ENCODE results near the gene IMMP1L.

The IMMP1L gene

GRCh38 chr11:31433851-31434250 lies 75.6 kb downstream of the IMMP1L start:
- DNase-seq: no peak
- TF ChIP-seq CTCF (IDR thresholded peaks at IDR 0.05; ENCODE audit: low read length) (no peak), EZH2 (optimal IDR thresholded peaks at IDR 0.05; ENCODE audit: low read depth, low read length) (no peak), EZH2phosphoT487 (IDR thresholded peaks at IDR 0.05; ENCODE audit: low read length) (no peak)
- Histone ChIP-seq H3K27me3 (replicated peaks; ENCODE audit: insufficient read depth, low read length) (no peaks in the 10 kb centered on the region), H3F3A (ENCODE audit: insufficient read depth, low read length) (no peaks in the 10 kb centered on the region), H3K9me3 (replicated peaks; ENCODE audit: insufficient read depth, low read length) (no peaks in the 10 kb centered on the region), H3K4me1 (ENCODE audit: low read length) (no peaks in the 10 kb centered on the region), H3K9me2 (replicated peaks; ENCODE audit: insufficient read depth, low read length) (no peaks in the 10 kb centered on the region), H3K4me3 (ENCODE audit: low read length) (no peak overlapping the region), H3K4me2 (ENCODE audit: low read depth, low read length) (no peak overlapping the region), H3K79me2 (ENCODE audit: low read length) (no peaks in the 10 kb centered on the region), H3K27ac (ENCODE audit: low read length) (no peak overlapping the region), H4K20me1 (ENCODE audit: insufficient read depth, low read length) (no peaks in the 10 kb centered on the region), H3K9ac (ENCODE audit: low read length) (no peak overlapping the region), H2AFZ (ENCODE audit: low read length) (no peak overlapping the region), H3K36me3 (replicated peaks; ENCODE audit: insufficient read depth, low read length) (no peaks in the 10 kb centered on the region)

- no peak for TF ChIP-seq EZH2phosphoT487 (IDR thresholded peaks at IDR 0.05; ENCODE audit: low read length)
- no peak for TF ChIP-seq CTCF (IDR thresholded peaks at IDR 0.05; ENCODE audit: low read length)
- TF ChIP-seq EZH2 (optimal IDR thresholded peaks at IDR 0.05; ENCODE audit: low read depth, low read length): no peak
- H3F3A ChIP-seq (ENCODE audit: insufficient read depth, low read length): no peaks in the 10 kb centered on the region
- no peak for DNase-seq
- no peaks in the 10 kb centered on the region for H3K4me1 ChIP-seq (ENCODE audit: low read length)
- H3K4me2 ChIP-seq (ENCODE audit: low read depth, low read length): no peak overlapping the region
- no peaks in the 10 kb centered on the region for H3K9me3 ChIP-seq (replicated peaks; ENCODE audit: insufficient read depth, low read length)
- H3K79me2 ChIP-seq (ENCODE audit: low read length): no peaks in the 10 kb centered on the region
- no peaks in the 10 kb centered on the region for H4K20me1 ChIP-seq (ENCODE audit: insufficient read depth, low read length)
- H2AFZ ChIP-seq (ENCODE audit: low read length): no peak overlapping the region
- H3K9me2 ChIP-seq (replicated peaks; ENCODE audit: insufficient read depth, low read length): no peaks in the 10 kb centered on the region
- H3K27me3 ChIP-seq (replicated peaks; ENCODE audit: insufficient read depth, low read length): no peaks in the 10 kb centered on the region
- no peak overlapping the region for H3K9ac ChIP-seq (ENCODE audit: low read length)
- H3K36me3 ChIP-seq (replicated peaks; ENCODE audit: insufficient read depth, low read length): no peaks in the 10 kb centered on the region
- H3K27ac ChIP-seq (ENCODE audit: low read length): no peak overlapping the region
- H3K4me3 ChIP-seq (ENCODE audit: low read length): no peak overlapping the region
These were observed 84.8 kb downstream of the IMMP1L start for GRCh38 chr11:31424652-31425051.

DNA sequence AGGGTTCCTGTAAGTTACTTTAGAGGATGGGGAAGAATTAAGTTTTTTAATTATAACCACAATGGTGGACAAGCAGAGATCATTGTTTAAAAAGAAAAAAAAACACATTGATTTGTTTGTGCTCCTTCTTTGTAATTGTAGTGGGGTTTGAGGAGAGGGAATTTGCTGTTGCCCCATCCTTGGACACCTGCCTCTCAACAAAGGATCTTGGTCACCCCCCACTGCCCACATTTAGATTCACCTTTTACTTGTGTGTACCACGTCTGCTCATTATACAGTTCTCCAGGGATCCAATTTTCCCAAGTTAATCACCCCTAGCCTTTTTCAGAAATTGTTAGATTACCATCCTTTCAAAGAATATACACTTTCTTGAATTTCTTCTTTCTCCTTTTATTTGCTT lies 86.7 kb downstream of the IMMP1L start:
- H3K27ac ChIP-seq (ENCODE audit: low read length): no peak overlapping the region
- DNase-seq: no peak
- H3K9ac ChIP-seq (ENCODE audit: low read length): no peak overlapping the region
- H2AFZ ChIP-seq (ENCODE audit: low read length): no peak overlapping the region
- H3K27me3 ChIP-seq (replicated peaks; ENCODE audit: insufficient read depth, low read length): no peaks in the 10 kb centered on the region
- no peaks in the 10 kb centered on the region for H3K36me3 ChIP-seq (replicated peaks; ENCODE audit: insufficient read depth, low read length)
- no peaks in the 10 kb centered on the region for H3K4me1 ChIP-seq (ENCODE audit: low read length)
- H3K4me3 ChIP-seq (ENCODE audit: low read length): no peak overlapping the region
- TF ChIP-seq EZH2 (optimal IDR thresholded peaks at IDR 0.05; ENCODE audit: low read depth, low read length) (no peak), EZH2phosphoT487 (IDR thresholded peaks at IDR 0.05; ENCODE audit: low read length) (no peak), CTCF (IDR thresholded peaks at IDR 0.05; ENCODE audit: low read length) (no peak)
- H3F3A ChIP-seq (ENCODE audit: insufficient read depth, low read length): no peaks in the 10 kb centered on the region
- no peaks in the 10 kb centered on the region for H4K20me1 ChIP-seq (ENCODE audit: insufficient read depth, low read length)
- H3K79me2 ChIP-seq (ENCODE audit: low read length): no peaks in the 10 kb centered on the region
- no peak overlapping the region for H3K4me2 ChIP-seq (ENCODE audit: low read depth, low read length)
- H3K9me3 ChIP-seq (replicated peaks; ENCODE audit: insufficient read depth, low read length): no peaks in the 10 kb centered on the region
- H3K9me2 ChIP-seq (replicated peaks; ENCODE audit: insufficient read depth, low read length): no peaks in the 10 kb centered on the region
